Activated CD4-positive, alpha-beta T cell treated with anti-CD3 and anti-CD28 coated beads, Interleukin-2, amount 10 ng/mL, durations not matched to agents 7 days and 5 days (primary cell): ENCODE data around the gene KAZN. TPM values are rescaled to one million over a fixed set of nuclear protein-coding genes. Genes with fewer than 3 reads are reported as not detected.

Experiments
- CTCF ChIA-PET: fragments of 350-600 bp; sonication (Branson Sonifier 250); formaldehyde crosslinking; loops from one replicate; lab custom pipeline; 2021; ENCODE audit warnings: antibody characterized with exemption; lab: Charles Lee
- POLR2A ChIA-PET: fragments of 350-600 bp; sonication (Branson Sonifier 250); formaldehyde crosslinking; loops from one replicate; lab custom pipeline; 2021; ENCODE audit warnings: antibody characterized with exemption; lab: Charles Lee
- DNase-seq: peaks from one replicate; pipeline ENCODE4 v3.0.0-alpha.2; 2020
- H3K27ac Mint-ChIP-seq: one replicate; pipeline ENCODE4 v1.8.0; 2021; ENCODE audit warnings: mild to moderate bottlenecking, moderate library complexity, mixed read lengths
- H3K27me3 Mint-ChIP-seq: one replicate; pipeline ENCODE4 v1.8.0; 2021; ENCODE audit warnings: mixed read lengths
- H3K36me3 Mint-ChIP-seq: one replicate; pipeline ENCODE4 v1.8.0; 2021; ENCODE audit warnings: low read depth, mixed read lengths
- H3K4me1 Mint-ChIP-seq: one replicate; pipeline ENCODE4 v1.8.0; 2021; ENCODE audit warnings: mixed read lengths
- H3K4me3 Mint-ChIP-seq: one replicate; pipeline ENCODE4 v1.8.0; 2021; ENCODE audit warnings: mild to moderate bottlenecking, moderate library complexity, mixed read lengths
- H3K9me3 Mint-ChIP-seq: one replicate; pipeline ENCODE4 v1.8.0; 2021; ENCODE audit warnings: mixed read lengths
- total RNA-seq, 2 experiments: library from RNA; stranded (reverse); gene quantifications; one replicate each; pipeline ENCODE4 v1.2.3, GENCODE V29; 2021

The KAZN gene
- total RNA-seq, 2 experiments from 2014 or later: 0.21 to 0.22 TPM

DNA sequence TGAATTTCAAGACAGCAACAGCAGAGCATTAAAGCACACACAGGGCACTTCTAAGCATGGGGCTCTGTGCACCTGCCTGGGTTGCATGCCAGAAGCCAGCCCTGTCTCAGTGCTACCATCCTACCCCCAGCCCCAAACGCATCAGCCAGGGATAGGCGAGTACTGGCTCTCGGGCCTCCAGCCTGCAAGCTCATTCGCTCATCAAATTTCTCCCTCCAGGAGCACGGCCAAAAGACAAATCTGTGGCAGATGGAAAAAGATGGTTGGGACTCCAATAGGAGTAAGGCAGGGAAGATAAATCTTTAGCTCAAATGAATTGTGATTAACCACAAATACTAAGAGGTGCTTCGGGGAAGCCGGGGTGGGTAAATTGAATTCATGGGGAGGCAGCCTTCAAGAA, 189.6 kb downstream of the KAZN start:
- no peak for DNase-seq
- Mint-ChIP-seq H3K27me3 (no peaks in the 10 kb centered on the region), H3K36me3 (no peaks in the 10 kb centered on the region), H3K27ac (no peak overlapping the region), H3K9me3 (no peaks in the 10 kb centered on the region), H3K4me3 (no peak overlapping the region), H3K4me1 (no peaks in the 10 kb centered on the region)
- CTCF ChIA-PET: interaction anchor here (0.9 kb wide), 1 partner anchor 8 kb away, joined by 3 read pairs; no protein-coding TSS in a partner anchor
- POLR2A ChIA-PET: no interaction called here

DNA sequence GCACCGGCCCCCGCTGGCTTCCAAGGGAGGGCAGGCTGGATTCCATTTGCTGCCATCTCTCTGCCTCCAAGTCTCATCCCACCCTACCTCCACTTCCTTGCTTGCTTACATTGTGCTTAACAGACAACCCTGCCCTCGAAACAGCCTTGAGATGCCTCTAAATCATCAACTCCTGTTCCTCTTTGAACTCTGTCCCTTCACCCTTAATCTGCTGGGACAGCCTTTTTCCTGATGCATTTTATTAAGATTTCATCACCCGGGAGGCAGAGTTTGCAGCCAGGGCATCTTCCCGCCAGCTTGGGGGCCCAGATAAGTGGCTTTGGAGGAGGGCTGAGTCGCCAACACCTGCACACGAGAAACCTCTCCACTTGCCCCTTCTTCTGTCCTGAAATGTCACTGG, 192.5 kb downstream of the KAZN start:
- Mint-ChIP-seq H3K4me1 (no peaks in the 10 kb centered on the region), H3K27me3 (no peaks in the 10 kb centered on the region), H3K9me3 (no peaks in the 10 kb centered on the region), H3K36me3 (no peaks in the 10 kb centered on the region), H3K4me3 (no peak overlapping the region), H3K27ac (no peak overlapping the region)
- POLR2A ChIA-PET: no interaction called here
- CTCF ChIA-PET: no interaction called here
- no peak for DNase-seq

DNA sequence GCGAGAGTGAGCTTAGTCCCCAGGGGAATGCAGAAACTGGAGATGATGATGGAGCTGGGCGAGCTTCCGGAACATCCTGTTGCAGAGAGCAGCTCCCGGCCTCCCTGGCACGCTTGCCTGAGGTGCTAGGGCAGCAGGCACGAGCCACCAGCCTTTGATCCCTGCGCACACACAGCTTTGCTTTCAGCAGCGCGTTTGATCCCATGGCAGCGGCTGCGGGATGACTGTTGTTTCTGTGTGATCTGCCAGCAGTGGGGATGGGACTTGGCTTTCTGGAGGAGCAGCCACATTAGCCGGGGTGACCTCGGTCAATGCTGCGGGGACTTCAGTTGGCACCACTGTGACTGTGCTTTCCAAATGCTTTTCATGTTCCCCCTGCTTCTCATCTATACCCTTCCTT, 193.2 kb downstream of the KAZN start:
- no peaks in the 10 kb centered on the region for H3K9me3 Mint-ChIP-seq

DNA sequence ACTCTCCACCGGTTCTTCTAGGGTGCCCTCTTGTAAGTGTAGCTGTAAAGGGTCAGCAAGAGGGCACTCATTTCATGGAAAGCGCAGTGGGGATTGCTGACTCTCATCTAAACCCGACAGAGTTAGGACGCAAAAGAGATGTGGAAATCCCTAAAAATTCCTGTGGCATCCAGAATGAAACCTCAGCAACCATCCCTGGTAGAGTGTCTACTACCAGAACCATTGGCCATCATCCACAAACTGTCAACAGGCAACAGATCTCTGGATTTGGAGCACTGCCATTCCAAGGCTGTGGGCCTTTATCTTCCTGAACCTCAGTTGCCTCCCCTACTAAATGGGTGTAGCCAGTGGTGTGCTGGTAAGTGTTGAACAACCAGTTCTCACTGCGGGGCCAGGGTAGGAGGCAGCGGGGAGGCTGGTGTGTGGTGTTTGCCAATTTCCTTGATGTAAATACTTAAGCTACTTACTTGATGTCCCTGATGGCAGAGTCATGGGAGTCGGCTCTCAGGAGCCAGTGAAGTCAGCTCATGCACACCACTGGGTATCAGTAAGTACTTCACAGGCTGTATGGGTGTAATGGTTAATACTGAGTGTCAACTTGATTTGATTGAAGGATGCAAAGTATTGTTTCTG, 195.8 kb downstream of the KAZN start:
- Mint-ChIP-seq H3K27me3 (no peaks in the 10 kb centered on the region), H3K27ac (no peak overlapping the region), H3K4me1 (no peaks in the 10 kb centered on the region), H3K36me3 (no peaks in the 10 kb centered on the region), H3K4me3 (no peak overlapping the region), H3K9me3 (no peaks in the 10 kb centered on the region)
- ChIA-PET CTCF (no interaction called here), POLR2A (no interaction called here)
- no peak for DNase-seq

More for the DNA sequence above, 193.2 kb downstream of the KAZN start:
- no peak for DNase-seq
- Mint-ChIP-seq H3K4me3 (no peak overlapping the region), H3K27ac (no peak overlapping the region), H3K27me3 (no peaks in the 10 kb centered on the region), H3K36me3 (no peaks in the 10 kb centered on the region), H3K4me1 (no peaks in the 10 kb centered on the region)
- CTCF ChIA-PET: no interaction called here
- POLR2A ChIA-PET: no interaction called here

DNA sequence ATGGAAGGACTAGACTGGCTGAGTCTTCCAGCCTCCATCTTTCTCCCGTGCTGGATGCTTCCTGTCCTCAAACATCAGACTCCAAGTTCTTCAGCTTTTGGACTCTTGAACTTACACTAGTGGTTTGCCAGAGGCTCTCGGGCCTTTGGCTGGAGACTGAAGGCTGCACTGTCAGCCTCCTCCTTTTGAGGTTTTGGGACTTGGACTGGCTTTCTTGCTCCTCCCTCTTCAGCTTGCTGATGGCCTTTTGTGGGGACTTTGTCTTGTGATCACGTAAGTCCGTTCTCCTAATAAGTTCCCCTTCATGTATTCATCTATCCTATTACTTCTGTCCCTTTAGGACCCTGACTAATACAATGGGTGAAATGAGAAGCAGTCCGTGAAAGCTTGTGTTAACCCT, 196.4 kb downstream of the KAZN start:
- Mint-ChIP-seq H3K27me3 (no peaks in the 10 kb centered on the region), H3K27ac (no peak overlapping the region), H3K36me3 (no peaks in the 10 kb centered on the region), H3K9me3 (no peaks in the 10 kb centered on the region), H3K4me1 (no peaks in the 10 kb centered on the region), H3K4me3 (no peak overlapping the region)
- DNase-seq: no peak
- POLR2A ChIA-PET: no interaction called here
- CTCF ChIA-PET: no interaction called here

DNA sequence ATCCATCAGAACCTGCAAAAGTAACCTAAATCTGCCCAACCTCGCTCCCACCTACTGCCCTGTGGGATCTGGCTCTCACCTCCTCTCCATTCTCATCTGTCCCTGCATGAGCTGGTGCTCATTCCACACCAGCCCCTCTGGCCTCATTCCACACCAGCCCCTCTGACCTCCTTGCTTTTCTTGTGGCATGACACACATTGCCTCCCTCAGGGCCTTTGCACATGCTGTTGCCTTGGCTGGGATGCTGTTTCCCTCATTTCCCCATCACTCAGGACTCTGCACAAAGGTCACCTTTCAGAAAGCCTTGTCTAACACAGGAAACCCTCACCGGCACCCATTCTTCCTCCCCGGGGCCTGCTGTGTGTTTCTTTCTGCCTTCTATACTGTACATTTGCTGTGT, 197.1 kb downstream of the KAZN start:
- H3K4me1 Mint-ChIP-seq: no peaks in the 10 kb centered on the region
- no peak for DNase-seq
- H3K27me3 Mint-ChIP-seq: no peaks in the 10 kb centered on the region
- no peak overlapping the region for H3K27ac Mint-ChIP-seq
- CTCF ChIA-PET: no interaction called here
- POLR2A ChIA-PET: no interaction called here
- no peak overlapping the region for H3K4me3 Mint-ChIP-seq
- H3K36me3 Mint-ChIP-seq: no peaks in the 10 kb centered on the region
- no peaks in the 10 kb centered on the region for H3K9me3 Mint-ChIP-seq

DNA sequence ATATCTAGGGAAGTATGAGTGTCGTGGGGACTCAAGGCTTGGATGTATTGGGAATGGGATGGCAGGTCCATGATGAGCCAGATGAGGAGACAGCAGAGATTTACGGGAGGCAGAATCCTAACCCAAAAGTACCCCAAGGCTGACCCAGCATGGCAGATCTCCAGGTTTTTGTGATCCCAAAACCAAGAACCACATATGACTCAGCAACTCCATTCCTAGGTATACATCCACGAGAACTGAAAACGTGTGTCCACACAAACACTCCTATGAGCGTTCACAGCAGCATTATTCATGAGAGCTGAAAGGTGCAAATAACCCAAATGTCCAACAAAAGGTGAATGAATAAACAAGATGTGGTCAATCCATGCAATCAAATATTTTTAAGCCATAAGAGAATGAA, 201.5 kb downstream of the KAZN start:
- no peak overlapping the region for H3K27ac Mint-ChIP-seq
- H3K27me3 Mint-ChIP-seq: no peaks in the 10 kb centered on the region
- no peak overlapping the region for H3K4me3 Mint-ChIP-seq
- H3K36me3 Mint-ChIP-seq: no peaks in the 10 kb centered on the region
- H3K9me3 Mint-ChIP-seq: no peaks in the 10 kb centered on the region
- DNase-seq: no peak
- H3K4me1 Mint-ChIP-seq: no peaks in the 10 kb centered on the region
- ChIA-PET CTCF (no interaction called here), POLR2A (no interaction called here)

DNA sequence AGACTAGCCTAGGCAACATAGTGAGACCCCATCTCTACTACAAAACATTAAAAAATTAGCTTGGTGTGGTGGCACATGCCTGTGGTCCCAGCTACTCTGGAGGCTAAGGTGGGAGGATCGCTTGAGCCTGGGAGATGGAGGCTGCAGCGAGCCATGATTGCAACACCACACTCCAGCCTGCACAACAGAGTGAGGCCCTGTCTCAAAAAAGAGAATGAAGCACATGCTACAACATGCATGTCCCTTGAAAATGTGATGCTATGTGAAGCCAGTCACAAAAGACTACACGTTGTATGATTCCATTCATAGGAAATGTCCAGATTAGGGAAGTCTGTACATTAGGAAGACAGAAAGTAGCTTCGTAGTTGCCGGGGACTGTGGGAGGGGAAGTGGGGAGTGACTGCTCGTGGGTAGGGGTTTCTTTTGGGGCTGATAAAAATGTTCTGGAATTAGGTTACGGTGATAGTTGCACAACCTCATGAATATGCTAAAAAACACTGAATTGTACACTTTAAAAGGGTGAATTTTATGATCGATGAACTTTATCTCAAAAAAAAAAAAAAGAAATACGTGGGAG, 202.1 kb downstream of the KAZN start:
- CTCF ChIA-PET: no interaction called here
- Mint-ChIP-seq H3K27me3 (no peaks in the 10 kb centered on the region), H3K36me3 (no peaks in the 10 kb centered on the region), H3K27ac (no peak overlapping the region), H3K9me3 (no peaks in the 10 kb centered on the region), H3K4me3 (no peak overlapping the region), H3K4me1 (no peaks in the 10 kb centered on the region)
- DNase-seq: no peak
- POLR2A ChIA-PET: no interaction called here

DNA sequence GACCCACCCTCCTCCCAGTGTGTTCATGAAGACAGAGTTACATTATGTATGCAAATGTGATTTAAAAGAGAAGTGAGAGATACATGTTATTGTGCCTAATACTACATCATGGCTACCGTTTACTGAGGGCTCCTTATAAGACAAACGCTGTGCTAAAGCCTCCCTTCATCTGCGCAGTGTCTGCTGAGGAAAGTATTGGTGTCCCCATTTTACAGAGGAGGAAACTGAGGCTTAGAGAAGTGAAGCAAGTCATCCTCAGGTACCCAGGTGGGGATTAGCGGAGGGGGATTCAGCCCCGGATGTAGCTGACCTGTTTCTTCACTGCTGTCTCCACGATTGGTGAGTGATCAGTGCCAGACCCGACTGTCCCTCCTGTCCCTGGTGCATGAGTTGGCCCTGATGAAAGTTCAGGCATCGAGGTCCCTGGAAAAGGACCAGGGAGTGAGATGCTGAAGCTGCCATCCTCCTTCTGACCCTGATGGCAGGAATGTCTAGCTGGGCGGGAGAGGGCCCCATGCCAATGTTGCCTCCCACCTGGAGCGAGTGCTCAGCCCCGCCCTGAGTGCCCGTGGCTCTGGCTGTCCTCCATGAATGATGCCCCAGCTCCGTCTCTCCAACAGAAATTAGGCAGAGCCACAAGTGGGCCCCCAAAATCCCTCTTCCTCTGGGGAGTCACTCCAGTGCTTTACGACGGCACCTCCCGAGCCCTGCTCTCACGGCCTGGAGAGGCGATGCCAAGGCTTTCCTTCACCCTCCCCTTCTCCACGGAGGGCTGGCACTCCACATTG, 204.7 kb downstream of the KAZN start:
- POLR2A ChIA-PET: no interaction called here
- no peaks in the 10 kb centered on the region for H3K4me1 Mint-ChIP-seq
- H3K9me3 Mint-ChIP-seq: peaks cover 11% of the 10 kb centered on the region
- H3K27me3 Mint-ChIP-seq: no peaks in the 10 kb centered on the region
- H3K27ac Mint-ChIP-seq: no peak overlapping the region
- CTCF ChIA-PET: no interaction called here
- no peak for DNase-seq
- H3K36me3 Mint-ChIP-seq: peaks cover 1% of the 10 kb centered on the region
- no peak overlapping the region for H3K4me3 Mint-ChIP-seq

DNA sequence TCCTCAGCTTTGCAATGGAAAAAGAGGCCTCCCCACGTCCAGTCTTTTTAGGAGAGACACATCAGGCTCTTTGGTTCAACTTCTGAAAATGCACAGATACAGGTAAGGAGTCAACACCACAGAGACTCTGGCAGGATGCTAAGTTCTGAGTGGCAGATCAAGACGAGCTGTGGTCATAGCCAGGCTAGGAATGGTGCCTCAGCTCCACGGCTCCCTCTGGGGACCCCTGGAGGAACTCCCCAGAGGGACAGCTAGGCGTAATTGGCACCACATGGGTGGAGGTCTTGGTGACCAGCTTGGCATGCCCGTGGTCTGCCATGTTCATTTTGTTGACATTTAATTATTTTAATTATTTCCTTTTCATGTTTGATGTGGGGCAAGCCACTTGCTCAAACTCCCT, 206.1 kb downstream of the KAZN start:
- ChIA-PET CTCF (no interaction called here), POLR2A (no interaction called here)
- no peak overlapping the region for H3K4me3 Mint-ChIP-seq
- no peaks in the 10 kb centered on the region for H3K4me1 Mint-ChIP-seq
- no peak overlapping the region for H3K27ac Mint-ChIP-seq
- no peaks in the 10 kb centered on the region for H3K27me3 Mint-ChIP-seq
- peaks cover 17% of the 10 kb centered on the region for H3K9me3 Mint-ChIP-seq
- H3K36me3 Mint-ChIP-seq: peaks cover 1% of the 10 kb centered on the region
- no peak for DNase-seq

DNA sequence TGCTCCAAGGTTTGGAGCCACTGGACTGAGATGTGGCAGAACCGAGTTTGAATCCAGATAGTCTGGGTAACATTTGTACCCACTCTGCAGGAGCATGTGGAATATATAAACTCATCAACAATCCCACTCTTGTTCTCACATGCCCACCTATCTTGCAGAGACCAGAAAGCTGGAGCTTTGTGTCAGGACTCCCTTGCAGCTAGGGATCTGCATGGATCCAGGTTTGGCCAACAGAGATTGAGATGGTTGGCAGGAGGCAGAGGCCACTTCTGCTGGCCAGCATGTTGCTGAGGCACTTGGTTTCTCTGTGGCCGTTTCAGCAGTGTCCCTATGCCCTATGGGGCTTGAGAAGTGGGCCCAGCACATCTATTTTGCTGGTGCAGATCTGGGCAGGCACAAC, 208.3 kb downstream of the KAZN start:
- Mint-ChIP-seq H3K27me3 (no peaks in the 10 kb centered on the region), H3K9me3 (peaks cover 17% of the 10 kb centered on the region), H3K27ac (no peak overlapping the region), H3K4me3 (no peak overlapping the region), H3K4me1 (no peaks in the 10 kb centered on the region), H3K36me3 (peaks cover 1% of the 10 kb centered on the region)
- ChIA-PET POLR2A (no interaction called here), CTCF (no interaction called here)
- DNase-seq: no peak

DNA sequence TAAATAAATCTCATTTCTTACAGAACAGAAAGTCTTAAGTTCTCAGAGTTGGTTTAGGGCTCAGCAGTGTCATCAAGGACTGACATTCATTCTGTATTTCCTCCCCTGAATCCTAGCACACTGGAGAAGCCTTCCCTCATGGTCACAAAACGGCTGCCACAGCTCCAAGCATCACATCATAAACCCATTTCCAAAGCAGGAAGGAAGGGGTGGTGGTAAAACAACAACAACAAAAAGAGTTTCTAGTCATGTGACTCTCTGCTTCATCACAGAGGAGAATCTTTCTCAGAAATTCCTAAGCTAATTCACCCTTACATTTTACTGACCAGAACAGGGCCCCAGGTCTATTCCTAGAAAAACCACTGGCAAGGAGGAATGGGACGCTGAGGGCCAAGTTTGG, 210.3 kb downstream of the KAZN start:
- DNase-seq: no peak
- Mint-ChIP-seq H3K4me3 (no peak overlapping the region), H3K36me3 (peaks cover 1% of the 10 kb centered on the region), H3K27ac (no peak overlapping the region), H3K27me3 (no peaks in the 10 kb centered on the region), H3K9me3 (peaks cover 17% of the 10 kb centered on the region), H3K4me1 (no peaks in the 10 kb centered on the region)
- CTCF ChIA-PET: no interaction called here
- POLR2A ChIA-PET: no interaction called here

DNA sequence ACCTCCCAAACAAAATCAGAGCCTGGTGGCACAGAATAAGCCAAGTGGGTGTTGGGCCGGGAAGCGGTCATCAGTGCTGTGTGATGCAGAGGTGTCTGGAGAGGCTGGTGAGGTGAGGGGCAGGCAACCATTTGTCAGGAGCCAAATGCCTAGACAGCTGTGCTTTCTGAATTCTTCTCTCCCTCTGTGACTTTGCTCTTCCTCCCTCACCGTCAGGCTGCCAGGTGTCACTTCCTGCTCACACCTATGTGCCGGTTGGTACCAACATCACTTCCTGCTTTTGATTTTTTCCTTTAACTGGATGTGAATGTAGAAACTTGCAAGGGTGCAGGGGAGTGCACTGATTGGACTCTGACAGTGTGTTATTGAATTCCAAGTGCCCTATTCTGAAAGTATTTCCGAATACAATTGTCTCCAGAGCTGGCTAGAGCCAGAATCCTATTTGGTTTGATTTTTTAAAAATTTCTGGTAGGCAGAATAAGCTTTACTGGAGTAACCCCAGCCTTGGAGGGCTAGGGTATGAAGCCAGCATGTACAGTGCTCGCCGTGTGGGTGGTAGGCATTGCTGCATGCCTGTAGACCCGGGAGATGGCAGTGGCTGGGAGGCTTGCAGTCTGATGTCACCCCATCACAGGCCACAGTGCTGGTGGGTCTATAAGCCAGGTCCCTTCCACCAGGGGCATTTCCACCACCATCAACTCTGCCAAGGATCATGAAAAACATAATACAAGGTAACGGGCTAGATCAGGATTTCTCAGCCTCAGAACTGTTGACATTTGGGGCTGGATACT, 210.9 kb downstream of the KAZN start:
- no peak for DNase-seq
- CTCF ChIA-PET: no interaction called here
- peaks cover 17% of the 10 kb centered on the region for H3K9me3 Mint-ChIP-seq
- peaks cover 1% of the 10 kb centered on the region for H3K36me3 Mint-ChIP-seq
- POLR2A ChIA-PET: no interaction called here
- H3K4me3 Mint-ChIP-seq: no peak overlapping the region
- H3K27me3 Mint-ChIP-seq: no peaks in the 10 kb centered on the region
- H3K27ac Mint-ChIP-seq: no peak overlapping the region
- H3K4me1 Mint-ChIP-seq: no peaks in the 10 kb centered on the region
